HG02981 (cell line): ENCODE measurements around the gene RAP1GAP2.
A peak's percentile ranks its signal among the peaks of the same experiment; 100 is the strongest.
"Not testable (repeated sequence)": the region's sequence is repeated elsewhere in the genome, so short reads cannot be mapped to it uniquely, and the experiment has no call there.

Source experiments
- ATAC-seq: cut with Tn5 transposase; IDR thresholded peaks from one replicate; pipeline ENCODE4 v1.9.1; 2021; ENCODE audit warnings: mild to moderate bottlenecking, moderate library complexity; ENCODE audit not compliant: unreplicated experiment

RAP1GAP2 gene

DNA sequence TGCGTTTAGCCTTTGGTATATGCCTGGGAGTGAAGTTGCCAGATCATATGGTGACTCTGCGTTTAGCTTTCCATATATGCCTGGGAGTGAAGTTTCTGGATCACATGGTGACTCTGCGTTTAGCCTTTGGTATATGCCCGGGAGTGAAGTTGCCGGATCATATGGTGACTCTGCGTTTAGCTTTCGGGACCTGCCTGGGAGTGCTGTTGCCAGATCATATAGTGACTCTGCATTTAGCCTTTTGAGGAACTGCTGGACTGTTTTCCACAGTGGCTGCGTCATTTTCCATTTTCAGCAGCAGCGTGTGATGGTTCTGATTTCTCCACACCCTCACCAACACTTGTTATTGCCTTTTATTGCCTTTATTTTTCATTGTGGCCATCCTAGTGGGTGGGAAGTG lies 194.2 kb downstream of the RAP1GAP2 start:
- ATAC-seq = no peak

DNA sequence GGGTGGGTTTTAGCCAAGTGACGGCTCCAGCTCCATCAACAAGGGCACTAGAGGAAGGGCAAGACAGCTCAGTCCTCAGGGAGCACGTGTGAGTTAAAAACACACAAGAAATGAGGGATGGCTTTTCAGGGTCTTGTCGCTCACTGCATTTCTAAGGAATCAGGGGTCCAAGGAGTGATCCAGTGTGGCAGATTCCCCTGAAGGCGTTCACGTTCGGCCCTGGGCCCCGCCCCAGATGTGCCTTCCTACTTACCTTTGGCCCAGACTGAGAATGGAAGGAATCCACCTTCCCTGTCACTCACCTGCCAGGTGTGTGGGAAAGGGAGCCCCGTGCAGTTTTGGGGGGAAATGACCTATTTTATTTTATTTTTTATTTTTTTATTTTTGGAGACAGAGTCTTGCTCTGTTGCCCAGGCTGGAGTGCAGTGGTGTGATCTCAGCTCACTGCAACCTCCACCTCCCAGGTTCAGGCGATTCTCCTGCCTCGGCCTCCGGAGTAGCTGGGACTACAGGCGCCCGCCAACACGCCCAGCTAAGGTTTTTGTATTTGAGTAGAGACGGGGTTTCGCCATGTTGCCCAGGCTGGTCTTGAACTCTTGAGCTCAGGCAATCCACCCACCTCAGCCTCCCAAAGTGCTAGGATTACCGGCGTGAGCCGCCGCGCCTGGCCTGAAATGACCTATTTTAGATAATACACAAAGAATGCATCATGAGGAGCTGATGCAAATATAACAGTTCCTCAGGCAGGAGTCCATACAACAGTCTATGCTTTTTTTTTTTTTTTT lies 195.3 kb downstream of the RAP1GAP2 start:
- ATAC-seq = not testable (repeated sequence)

DNA sequence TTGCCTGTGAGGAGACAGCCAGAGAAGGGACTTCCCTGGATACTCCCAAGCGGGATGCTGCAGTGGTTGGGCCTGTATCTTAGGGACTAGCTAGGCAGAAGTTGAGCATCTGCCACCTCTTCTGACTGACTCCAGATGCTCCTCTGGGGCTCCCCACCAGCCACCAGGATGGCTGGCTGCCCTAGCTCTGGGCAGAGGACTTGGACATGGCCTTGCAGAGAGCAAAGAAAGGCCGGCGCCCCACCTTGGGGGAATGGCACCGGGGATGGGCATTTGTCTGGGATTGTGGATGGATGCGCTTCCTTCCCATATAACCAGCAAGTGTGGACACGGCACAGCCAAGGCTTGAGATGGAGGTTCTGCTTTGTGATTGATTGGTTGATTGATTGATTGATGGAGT lies 198.2 kb downstream of the RAP1GAP2 start:
- ATAC-seq = no peak

DNA sequence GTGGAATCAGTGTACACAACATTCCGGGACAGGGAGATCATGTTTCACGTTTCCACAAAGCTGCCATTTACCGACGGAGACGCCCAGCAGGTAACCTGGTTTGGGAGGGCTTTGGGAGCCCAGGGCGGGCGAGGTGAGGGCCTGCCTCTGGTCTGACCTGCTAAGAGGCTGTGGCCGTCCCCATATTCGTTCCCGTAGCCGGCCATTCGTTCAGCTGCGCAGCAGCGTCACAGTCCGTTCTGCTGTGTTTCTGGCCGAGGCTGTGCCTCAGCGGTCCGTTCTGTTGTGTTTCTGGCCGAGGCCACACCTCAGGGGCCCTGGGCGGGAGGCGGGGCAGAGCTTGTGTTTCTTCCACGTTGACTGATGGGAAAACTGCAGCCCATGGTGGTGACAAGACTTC lies 199.1 kb downstream of the RAP1GAP2 start:
- no peak for ATAC-seq

DNA sequence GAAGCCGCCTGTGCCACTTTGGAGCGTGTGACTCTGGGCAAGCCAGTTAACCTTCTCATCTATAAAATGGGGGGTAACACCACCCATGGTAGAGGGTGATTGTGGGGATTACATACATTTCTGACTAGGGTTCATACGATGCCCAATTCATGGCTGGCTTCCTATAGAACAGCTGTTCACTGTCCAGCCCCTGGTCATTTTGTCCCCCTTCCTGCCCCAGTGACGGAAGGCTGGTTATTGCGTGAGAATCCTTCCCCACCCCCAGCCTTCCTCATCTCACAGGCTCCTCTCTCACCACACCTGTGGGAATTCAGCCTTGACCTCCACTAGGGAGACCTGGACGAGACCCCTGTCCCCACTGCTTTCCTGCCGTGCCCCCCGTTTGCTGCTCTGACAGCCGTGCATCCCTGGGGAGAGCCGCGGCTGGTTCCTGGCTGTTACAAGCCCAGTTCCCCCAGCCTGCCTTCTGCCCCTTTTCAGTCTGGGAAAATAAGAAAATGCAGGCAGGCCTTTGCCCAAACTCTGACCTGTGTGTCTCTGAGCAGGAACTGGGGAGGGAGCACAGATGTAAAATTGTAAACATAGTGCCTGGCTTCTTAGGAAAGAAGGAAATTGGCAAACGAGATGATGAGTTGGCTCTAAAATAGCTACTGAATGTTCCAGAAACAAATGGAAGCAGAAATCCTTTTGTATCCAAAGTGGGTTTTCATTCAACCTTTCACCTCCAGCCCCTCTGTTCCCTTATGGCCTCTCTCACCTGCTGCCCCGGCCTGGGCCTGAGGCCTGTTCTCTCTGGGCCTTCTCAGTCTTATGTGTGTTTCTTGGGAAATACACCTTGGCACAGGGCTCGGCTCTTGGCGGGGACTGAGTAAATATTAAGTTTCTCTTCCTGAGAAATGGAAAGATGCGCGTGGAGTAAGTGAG lies 199.9 kb downstream of the RAP1GAP2 start:
- no peak for ATAC-seq

DNA sequence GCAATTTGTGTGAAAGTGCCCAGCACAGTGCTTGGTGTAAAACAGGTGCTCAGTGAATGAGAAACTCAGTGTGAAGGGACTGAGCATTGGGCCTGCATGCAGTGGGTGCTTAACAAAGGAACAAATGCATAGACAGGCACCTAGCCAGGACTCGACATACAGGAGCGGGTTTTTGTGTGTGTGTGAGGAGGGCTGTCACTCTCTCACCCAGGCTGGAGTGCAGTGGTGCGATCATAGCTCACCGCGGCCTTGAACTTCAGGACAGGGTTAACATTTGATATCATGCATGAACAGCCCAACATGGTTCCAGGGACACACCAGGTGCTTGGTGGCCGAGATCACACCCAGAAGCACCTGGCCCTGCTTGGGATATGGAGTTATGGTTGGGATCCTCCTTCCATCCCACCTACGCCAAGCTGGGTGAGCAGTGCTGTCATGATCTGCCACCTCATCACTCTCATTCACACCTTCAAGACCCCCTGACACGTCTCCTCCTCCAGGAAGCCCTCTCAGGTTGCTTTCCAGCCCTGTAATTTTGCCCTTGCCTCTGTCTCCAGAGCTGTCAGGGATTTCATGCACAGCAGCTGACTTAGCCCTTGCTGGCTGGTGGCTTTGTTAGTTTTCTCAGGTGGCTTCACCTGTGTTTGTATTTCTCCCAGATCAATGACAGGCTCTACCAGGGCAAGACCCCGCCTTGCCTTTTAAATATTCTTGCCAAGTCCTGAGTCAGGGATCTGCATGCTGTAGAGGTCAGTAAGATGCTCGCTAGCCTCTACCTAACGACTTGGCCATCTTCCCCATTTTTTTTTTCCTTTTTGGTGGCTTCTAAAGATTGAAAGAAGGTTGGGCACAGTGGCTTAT lies 200.8 kb downstream of the RAP1GAP2 start:
- no peak for ATAC-seq

DNA sequence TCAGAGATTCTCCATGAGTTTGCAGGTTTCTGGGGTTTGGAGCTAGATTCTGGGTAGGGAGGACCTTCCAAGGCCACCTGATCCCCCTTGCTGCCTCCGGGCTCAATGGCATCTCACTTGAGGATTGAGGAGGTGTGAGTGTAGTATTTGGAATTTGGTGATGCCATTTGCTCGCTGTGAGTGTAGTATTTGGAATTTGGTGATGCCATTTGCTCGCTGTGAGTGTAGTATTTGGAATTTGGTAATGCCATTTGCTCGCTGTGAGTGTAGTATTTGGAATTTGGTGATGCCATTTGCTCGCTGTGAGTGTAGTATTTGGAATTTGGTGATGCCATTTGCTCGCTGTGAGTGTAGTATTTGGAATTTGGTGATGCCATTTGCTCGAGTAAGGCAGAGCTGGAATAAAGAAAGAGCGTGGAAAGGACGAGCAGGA lies 202.2 kb downstream of the RAP1GAP2 start:
- ATAC-seq = not testable (repeated sequence)

DNA sequence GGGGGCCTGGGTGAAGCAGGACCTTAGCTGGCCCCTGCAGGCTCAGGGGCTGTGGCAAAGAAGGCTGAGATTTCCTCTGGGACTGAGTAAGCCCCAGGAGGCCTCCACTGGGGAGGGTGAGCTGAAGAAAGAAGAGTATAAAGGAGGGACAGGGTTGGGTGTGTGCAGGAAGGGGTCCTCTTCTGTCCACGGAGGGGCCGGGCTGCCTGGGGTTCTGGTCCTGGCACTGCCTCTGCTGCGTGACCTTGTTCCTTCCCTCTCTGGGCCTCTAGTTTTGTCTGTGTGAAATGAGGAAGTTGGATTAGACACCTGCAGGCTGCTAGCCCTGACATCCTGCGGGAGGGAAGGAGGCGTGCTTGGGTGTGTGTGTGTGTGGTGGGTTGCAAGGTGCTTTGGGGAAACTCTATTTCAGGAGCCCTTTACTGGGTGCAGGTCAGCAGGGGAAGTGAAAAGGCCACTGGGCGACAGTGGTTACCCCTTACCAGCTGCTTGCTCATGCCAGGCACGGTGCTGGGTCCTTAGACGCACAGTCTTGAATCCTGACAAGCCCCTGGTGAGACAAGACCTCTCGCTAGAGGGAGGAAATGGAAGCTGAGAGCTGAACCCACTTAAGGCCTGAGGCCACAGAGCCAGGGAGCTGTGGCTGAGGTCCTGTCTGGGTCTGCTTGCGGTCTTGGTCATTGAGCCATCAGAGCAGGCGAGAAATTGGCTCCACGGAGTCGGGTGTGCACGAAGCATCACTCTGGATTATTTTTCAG lies 206.5 kb downstream of the RAP1GAP2 start:
- peak; percentile 62 for ATAC-seq

DNA sequence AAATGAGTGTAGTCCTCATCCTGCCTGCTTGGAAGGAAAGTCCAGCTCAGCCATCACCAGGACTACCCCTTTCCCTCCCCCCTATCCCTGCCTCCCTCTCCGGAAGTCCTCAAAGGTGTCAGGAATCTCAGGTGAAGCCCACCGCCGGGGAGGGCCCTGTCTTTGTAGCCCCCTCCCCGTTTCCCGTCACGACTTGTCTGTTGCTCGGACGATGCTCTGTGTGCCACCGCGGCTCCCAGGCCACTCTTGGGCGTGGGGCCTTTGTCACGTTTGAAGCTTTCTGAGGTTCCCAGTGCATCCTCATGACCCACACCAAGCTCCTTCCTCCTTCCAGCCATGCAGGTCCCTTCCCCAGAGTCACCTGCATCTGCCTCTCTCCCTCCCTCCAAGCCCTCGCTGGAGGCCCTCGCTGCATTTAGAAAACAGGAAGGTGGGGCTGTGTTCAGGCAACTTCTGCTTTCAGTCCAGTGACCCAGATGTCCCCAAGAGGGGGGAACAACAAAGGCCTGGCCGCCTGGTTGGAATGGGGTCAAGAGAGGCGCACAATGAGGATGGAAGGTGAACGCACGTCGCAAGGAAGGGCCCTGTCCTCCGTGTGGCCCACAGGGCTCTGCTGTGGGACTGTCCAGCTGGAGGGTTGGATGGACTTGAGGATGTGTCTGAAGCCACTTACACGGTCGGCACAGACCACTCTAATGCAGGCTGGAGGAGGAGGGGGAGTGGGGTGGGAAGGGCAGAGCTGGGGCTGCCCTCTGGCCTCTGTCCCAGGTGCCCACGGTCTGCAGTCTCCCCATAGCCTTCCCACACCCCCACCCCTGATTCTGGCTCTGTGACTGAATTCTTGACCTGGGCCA lies 207.3 kb downstream of the RAP1GAP2 start:
- ATAC-seq = no peak

DNA sequence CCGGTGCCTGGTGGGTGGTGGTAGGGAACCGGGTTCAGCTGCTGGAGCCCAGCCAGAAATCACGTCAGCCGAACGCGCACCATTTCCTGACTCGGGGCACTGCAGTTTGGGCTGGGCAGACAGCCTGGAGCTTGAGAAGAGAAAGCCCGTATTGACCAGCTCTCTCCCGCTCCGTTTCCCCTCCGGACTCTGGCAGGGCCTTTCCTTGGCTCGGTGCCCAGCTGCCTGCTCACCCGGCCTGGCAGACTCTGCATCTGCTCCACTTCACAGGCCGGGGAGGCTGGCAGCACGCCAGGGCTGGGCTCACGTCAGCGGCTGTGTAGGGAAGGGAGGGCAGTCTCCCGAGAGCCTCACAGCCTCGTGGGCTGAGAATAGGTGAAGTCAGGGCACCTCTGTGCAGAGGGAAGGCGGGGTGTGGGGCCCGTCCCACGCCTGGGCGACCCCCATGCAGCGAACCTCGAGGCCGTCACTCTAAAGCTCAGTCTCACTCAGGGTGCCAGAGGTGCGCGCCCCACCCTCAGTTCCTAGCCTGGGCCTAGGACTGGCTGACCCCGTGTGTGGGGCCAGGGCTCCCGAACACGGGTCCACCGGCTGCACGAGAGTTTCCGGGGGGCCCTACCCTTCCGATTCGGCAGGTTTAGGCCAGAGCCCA lies 208.0 kb downstream of the RAP1GAP2 start:
- ATAC-seq = no peak

DNA sequence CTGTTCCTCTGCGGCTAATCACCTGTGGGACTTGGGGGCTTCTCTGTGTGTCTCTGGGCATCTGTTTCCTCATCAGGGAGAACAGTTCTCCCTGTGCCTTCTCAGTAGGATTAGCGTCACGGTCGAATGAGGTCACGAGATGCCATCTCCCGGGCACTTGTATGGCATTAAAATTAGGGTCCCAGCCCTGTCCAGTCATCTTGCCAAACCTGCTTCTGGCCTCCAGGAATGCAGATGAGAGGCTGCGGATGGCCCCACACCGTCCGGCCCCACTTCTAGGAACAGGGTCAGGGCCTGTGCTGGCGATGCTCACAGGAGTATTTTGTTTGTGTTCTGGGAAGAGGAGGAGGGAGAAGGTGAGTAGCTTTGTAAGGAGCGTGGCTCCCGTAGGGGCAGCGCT lies 208.7 kb downstream of the RAP1GAP2 start:
- ATAC-seq = no peak

DNA sequence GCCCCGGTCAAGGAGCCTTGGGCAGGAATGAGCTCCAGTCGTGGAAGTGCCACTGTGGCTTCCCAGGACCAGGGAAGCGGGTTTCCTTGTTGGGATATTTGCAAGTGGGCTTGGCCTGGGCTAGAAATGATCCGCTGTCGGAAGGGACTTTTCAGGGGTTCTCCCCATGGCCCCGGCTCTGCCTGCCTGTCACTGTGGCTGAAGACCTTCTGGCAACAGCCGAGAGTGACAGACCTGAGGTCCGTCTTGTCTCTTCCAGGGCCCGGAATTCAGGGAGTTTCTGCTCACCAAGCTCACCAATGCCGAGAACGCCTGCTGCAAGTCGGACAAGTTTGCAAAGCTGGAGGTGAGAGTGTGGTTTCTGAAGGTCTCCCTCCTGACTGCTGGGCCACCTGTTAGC lies 209.5 kb downstream of the RAP1GAP2 start:
- ATAC-seq = no peak

DNA sequence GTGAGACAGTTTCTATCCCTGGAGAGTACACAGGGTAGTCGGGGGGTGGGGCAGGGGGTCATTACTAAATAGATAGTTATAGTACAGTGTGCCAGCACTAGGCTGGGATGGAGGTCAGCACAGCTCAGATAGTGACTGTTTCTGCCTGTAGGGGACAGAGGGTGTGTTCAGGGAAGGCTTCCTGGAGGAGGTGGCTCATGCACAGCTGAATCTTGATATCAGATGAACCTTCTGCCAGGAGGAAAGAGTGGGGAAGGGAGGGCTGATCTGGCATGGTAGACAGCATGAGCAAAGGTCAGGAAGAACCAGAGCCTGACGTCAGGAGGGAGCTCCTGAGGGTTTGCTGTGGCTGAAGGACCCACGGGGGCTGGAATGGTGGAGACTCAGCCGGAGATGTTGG lies 210.6 kb downstream of the RAP1GAP2 start:
- no peak for ATAC-seq

DNA sequence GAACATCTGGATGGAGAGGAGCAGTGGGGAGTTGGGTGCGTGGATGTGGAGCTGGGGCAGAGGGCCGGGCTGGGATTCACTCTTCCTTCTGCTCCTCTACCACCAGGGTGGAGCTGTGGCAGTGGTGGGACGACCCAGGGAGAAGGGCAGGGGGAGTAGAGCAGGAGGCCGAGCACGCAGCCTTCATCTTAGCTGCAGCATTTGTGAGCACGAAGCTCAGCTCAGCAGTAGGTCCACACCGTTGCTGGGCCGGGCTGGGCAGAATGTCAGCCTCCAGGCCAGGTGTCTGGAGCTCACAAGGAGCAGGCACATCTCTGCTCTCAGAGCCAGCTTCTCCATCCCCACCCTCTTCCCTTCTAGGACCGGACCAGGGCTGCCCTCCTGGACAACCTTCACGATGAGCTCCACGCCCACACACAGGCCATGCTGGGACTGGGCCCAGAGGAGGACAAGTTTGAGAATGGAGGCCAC lies 211.4 kb downstream of the RAP1GAP2 start:
- no peak for ATAC-seq

DNA sequence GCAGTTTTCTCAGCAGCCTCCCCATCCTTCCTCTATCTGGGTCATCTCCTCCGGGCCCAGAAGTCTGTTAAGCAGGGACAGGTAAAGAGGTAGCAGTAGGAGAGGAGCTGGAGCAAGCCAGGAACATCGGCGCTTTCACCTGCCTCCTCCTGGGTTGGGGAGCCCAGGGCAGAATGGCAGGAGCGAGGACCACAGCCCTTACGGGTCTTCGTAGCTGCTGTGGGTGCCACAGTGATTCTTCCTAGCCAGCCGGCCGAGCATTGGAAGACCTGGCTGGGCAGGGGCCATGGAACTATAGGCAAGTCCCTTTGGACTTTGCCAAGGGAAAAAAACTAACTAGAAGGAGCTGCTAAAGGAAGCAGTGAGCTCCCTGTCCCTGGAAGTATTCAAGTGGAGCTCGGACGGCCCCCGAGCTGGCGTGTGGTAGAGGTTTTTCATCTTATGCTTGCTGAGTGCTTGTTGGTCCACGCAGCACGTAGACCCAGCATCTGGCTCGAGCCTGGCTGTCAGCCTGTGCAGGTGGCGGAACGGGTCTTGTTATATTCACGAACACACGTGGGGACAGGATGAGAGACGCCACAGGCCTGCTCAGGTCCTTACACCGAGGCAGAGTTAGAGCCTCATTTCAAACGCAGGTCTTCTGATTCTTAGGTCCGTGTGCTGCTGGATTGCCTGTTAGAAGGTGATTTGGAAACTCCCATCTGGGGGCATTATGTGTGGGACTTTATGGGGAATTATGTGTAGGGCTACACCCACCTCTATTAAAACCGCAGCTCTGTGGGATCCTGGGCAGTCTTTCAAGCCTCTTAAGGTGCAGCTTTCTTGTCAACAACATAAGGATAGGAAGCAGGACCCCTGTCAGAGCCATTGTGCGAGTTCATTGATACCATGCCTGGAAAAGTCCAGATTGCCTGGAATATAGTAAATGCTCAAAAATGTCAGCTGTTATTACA lies 212.4 kb downstream of the RAP1GAP2 start:
- no peak for ATAC-seq

DNA sequence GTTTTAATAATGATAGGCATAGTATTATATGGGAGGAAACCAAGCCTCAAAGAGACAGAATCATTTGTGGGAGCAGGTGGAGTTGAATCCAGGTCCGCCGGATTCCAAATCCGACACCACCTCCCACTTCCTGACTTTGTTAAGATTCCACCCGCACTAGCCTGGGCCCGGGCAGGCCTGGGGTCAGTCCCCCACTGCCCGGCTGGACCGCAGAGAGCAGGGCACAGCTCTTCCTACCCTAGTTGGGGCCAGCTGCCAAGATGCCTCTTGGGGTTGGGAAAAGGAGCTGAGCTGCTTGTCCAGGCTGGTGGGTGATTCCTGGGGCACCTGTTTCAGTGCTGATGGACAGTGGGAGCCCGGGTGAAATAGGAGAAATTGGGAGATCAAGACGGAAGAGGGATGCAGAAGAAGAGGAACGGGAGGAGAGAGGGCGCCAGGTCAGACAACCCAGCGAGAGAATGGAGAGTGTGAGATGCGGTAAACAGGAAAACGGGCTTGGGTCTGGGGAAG lies 213.2 kb downstream of the RAP1GAP2 start:
- no peak for ATAC-seq

DNA sequence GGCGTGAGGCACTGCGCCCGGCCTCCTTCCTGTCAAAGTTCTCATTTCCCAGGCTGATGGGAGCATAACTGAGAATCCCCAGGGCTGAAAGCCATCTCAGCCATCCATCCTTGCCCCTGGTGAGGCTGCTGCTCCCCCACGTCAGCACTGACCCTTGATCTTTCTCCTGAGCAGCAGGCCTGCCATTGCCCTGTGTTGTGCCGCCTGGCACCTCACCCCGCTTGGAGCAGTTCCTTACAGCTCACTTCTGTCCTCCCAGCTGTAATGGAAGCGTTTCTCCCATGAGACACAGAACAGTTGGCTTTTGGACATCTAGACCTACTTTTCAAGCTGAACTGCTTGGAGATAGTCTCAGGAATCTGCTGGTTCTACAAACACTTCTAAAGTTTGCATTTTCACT lies 215.7 kb downstream of the RAP1GAP2 start:
- no peak for ATAC-seq
